ENCODE measurements around the gene LACRT. TPM values are rescaled to one million over a fixed set of nuclear protein-coding genes. Genes with fewer than 3 reads are reported as not detected.
"Not testable (repeated sequence)": the region's sequence is repeated elsewhere in the genome, so short reads cannot be mapped to it uniquely, and the experiment has no call there.

LACRT gene
- polyA plus RNA-seq, 3 donors: not detected

GRCh38 chr12:54648265-54648664 is 13.6 kb upstream of the LACRT start, which contains the start of gene DCD:
Gene DCD (minus strand): TSS chr12:54648365. CDS start chr12:54648303, 62 bp downstream.
- WGBS, 3 donors: 71 to 76% (median 74%) methylated on average over 2 of the region's 2 CpGs

GRCh38 chr12:54641554-54641953 is 6.9 kb upstream of the LACRT start:
- WGBS, 3 donors: 71 to 90% (median 86%) methylated on average over 1 of the region's 1 CpG
- H3K27ac ChIP-seq (ENCODE audit: low read depth, low read length): no peak overlapping the region

More at GRCh38 chr12:54648265-54648664, 13.6 kb upstream of the LACRT start, which contains the start of gene DCD:
- no peak within 1 kb of the TSS for H3K27ac ChIP-seq (ENCODE audit: low read depth, low read length)

GRCh38 chr12:54641089-54641488 is 6.4 kb upstream of the LACRT start:
- H3K27ac ChIP-seq (ENCODE audit: low read depth, low read length): no peak overlapping the region
- 74 to 82% (median 76%) methylated on average over 4 of the region's 4 CpGs for WGBS, 3 donors

GRCh38 chr12:54639112-54639511 is 4.4 kb upstream of the LACRT start:
- H3K27ac ChIP-seq (ENCODE audit: low read depth, low read length): not testable (repeated sequence)
- 86 to 97% (median 94%) methylated on average over 2 of the region's 2 CpGs for WGBS, 3 donors

GRCh38 chr12:54631988-54632728 is 2.5 kb downstream of the LACRT start:
- no peak overlapping the region for H3K27ac ChIP-seq (ENCODE audit: low read depth, low read length)
- 41 to 60% (median 59%) methylated on average over 8 of the region's 8 CpGs for WGBS, 3 donors

GRCh38 chr12:54631551-54631950 is 3.1 kb downstream of the LACRT start:
- 56 to 71% (median 63%) methylated on average over 5 of the region's 5 CpGs for WGBS, 3 donors
- no peak overlapping the region for H3K27ac ChIP-seq (ENCODE audit: low read depth, low read length)

DNA sequence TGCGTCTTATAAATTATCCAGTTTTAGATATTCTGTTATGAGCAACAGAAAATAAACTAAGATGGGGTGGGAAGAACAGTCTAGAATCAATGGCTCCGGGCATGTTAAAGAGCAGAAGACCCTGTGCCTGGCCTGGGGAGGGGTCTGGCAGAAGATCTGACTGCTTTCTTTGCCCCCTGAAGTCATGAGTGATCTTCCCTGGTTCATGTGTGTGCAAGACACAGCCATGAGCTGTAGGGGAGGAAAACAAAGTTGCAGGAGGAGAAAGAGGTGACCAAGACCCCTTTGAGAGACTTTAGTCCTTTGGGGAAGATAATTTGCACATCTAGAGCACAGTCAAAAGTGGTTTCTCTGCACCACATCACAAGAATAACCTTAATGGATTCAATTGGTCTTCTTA is 4.8 kb downstream of the LACRT start:
- WGBS, 3 donors: 78 to 88% (median 85%) methylated on average over 2 of the region's 2 CpGs
- no peak overlapping the region for H3K27ac ChIP-seq (ENCODE audit: low read depth, low read length)

DNA sequence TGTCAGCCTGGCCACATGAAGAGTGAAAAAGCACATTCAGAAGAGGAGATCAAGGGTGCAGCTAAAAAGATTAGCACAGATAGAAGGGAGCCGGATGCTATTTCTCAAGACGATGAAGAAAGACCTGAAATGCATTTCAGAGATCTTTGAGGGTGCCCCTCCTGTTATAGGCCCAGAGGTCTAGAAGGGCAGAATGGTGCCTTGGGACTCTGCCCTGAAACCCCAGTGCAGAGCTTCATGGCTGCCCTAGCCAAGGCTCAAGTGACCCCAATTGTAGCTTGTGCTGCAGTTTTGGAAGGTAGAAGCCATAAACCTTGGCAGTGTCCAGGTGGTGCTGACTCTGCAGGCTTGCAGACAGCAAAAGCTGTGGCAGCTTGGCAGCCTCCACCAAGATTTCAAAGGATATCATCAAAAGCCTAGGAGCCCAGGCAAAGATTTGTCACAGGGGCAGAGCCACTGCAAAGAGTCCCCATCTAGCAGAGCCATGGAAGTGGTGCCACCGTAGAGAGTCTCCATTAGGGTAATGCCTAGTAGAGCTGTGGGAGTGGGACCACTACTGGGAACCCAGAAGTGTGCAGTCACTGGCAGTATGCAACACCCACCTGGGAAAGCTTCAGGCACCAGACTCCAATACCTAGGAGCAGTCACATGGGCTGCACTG is 6.4 kb downstream of the LACRT start:
- 91 to 95% (median 92%) methylated on average over 3 of the region's 3 CpGs for WGBS, 3 donors
- H3K27ac ChIP-seq (ENCODE audit: low read depth, low read length): no peak overlapping the region

DNA sequence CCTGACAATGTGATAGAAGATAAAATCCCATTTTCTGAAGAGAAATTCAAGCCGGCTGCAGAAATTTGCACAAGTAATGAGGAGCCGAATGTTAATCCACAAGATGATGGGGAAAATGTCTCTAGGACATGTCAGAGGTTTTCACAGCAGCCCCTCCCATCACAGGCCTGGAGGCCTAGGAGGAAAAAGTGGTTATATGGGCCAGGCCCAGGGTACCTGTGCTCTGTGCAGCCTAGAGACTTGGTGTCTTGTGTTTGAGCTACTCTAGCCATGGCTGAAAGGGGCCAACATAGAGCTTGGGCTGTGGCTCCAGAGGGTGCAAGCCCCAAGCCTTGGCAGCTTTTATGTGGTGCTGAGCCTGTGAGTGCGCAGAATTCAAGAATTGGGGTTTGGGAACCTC is 7.4 kb downstream of the LACRT start:
- 83 to 94% (median 91%) methylated on average over 3 of the region's 3 CpGs for WGBS, 3 donors
- H3K27ac ChIP-seq (ENCODE audit: low read depth, low read length): no peak overlapping the region

- no peak overlapping the region for H3K27ac ChIP-seq (ENCODE audit: low read depth, low read length)
Observed at GRCh38 chr12:54625598-54625997, 9.1 kb downstream of the LACRT start.

GRCh38 chr12:54624315-54625279 is 10.1 kb downstream of the LACRT start:
- H3K27ac ChIP-seq (ENCODE audit: low read depth, low read length): no peak overlapping the region
- WGBS, 3 donors: 40 to 47% (median 44%) methylated on average over 5 of the region's 5 CpGs

DNA sequence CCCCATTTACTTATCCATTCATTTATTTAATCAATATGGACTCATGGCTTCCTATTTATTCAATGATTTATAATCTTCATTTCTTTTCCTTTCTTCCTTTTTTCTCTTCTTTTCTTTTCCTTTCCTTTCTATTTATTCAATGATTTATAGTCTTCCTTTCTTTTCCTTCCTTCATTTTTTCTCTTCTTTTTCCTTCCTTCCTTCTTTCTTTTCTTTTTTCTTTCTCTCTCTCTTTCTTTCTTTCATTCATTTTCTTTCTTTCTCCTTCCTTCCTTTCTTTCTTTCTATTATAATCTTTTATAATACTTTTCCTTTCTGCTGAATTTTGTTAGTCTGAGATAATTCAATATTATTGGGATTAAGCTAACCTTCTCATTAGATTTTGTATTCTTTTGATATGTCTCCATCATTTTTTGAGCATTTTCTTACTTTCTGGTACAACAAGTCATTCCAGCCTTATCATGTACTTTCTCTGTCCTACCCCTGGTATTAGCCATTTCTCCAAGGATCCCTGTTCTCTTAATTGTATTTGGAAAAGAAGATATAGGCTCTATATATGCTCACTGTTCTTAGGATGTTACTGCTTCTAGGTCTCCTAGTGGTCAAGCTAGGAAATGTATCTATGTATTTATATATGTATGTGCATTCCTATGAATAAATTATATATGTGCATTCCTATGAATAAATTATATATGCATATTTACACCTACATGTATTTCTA is 12.1 kb downstream of the LACRT start:
- H3K27ac ChIP-seq (ENCODE audit: low read depth, low read length): no peak overlapping the region

GRCh38 chr12:54616933-54617680 is 17.6 kb downstream of the LACRT start:
- no peak overlapping the region for H3K27ac ChIP-seq (ENCODE audit: low read depth, low read length)
- 40 to 67% (median 48%) methylated on average over 6 of the region's 6 CpGs for WGBS, 3 donors

DNA sequence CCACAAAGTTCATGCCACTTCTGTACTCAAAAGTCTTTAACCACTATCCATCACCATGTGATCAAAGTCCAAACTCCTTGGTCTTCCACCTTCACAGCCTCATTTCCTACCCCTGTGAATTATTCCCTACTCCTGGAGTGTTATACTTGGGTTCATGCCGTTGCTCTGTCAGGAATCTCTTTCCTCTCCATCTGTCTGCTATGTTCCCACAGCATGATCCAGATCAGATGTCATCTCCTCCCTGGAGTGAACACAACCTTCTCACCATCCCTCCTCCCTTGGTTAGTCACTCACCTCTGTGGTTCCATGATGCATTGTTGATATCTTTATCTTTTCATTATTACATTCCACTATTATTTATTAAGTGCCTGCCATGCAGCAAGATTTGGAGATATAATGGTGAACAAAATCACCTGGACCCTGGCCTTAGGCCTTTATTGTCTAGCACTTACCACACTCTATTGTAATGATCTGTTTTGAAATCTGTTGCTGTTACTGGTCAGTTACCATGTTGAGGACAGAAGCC is 22.4 kb downstream of the LACRT start:
- WGBS, 3 donors: 37 to 69% (median 69%) methylated on average over 1 of the region's 1 CpG
- H3K27ac ChIP-seq (ENCODE audit: low read depth, low read length): no peak overlapping the region

DNA sequence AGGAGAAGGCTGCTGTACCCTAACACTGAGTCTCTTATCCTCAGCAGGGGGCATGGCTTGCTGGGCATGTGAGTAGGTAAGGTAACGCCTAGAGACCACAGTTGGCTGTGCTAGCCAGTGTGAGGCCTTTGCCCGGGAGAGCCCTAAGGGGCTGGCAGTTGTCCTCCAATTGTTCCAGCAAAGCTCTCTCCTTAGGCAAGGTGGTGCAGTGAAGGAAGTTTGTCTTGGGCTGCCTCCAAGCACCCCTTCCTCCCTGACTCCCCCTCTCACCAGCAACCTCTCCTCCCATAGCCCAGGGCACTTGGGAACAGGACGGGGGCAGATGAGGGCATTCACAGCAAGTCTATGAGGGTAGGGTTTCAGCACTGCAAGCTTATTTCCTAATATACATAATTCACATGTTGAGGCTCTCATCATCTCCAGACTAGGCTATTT is 23.0 kb downstream of the LACRT start:
- H3K27ac ChIP-seq (ENCODE audit: low read depth, low read length): no peak overlapping the region
- WGBS, 3 donors: 76 to 83% (median 77%) methylated on average over 3 of the region's 3 CpGs

DNA sequence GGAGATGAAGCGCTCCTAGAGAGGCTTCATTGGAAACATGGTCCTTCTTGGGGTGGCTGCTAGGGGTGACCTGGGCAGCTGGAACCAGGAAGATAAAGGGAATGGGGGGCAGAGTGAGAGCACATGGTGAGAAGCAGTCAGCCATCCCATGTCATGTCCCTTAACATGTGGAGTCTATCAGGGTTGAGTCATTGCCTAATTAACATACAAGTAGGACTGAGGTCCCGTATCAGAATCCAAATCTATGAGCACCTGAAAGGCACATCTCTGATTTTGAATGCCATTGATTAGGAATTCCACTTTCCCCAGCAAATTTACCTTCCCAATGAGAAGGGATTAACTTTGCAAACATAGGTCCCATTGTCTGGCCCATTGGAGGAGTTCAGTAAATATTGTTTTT is 25.9 kb downstream of the LACRT start:
- H3K27ac ChIP-seq (ENCODE audit: low read depth, low read length): no peak overlapping the region
- 50 to 83% (median 73%) methylated on average over 2 of the region's 2 CpGs for WGBS, 3 donors

DNA sequence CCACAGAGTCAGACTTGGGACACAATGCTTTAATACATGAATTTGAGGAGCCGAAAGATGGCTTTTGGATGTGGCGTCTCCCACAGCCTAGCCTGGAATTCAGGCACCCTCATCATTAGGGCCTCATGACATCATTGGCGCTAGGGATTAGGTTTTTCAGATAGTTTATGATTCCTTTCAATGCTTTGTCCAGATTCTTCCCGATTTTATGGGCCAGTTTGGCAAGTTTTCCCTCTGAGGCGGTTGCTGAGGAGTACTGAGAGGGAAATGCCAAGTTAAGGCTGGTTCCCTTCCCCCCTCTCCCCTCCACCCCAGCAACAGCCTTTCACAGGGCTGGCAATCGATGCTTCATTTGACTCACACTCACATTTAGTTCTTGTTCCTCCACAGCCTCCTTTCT is 26.5 kb downstream of the LACRT start:
- 62 to 76% (median 67%) methylated on average over 6 of the region's 6 CpGs for WGBS, 3 donors
- H3K27ac ChIP-seq (ENCODE audit: low read depth, low read length): no peak overlapping the region

Data from adipose tissue (tissue), 3 donors.